Measurements from ENCODE around the gene OCA2.

OCA2 gene

GRCh38 chr15:27868828-27869404, 230.2 kb downstream of the OCA2 start:
- TF ChIP-seq CTCF (IDR thresholded peaks at IDR 0.05; ENCODE audit: low read depth, low read length) = no peak
- no peak for DNase-seq (ENCODE audit: extremely low read depth, low read depth)

GRCh38 chr15:27867861-27868260, 231.3 kb downstream of the OCA2 start:
- DNase-seq (ENCODE audit: extremely low read depth, low read depth) = no peak
- no peak for TF ChIP-seq CTCF (IDR thresholded peaks at IDR 0.05; ENCODE audit: low read depth, low read length)

- TF ChIP-seq CTCF (IDR thresholded peaks at IDR 0.05; ENCODE audit: low read depth, low read length) = no peak
- DNase-seq (ENCODE audit: extremely low read depth, low read depth) = no peak
Measured at GRCh38 chr15:27866505-27867165, 232.5 kb downstream of the OCA2 start.

- TF ChIP-seq CTCF (IDR thresholded peaks at IDR 0.05; ENCODE audit: low read depth, low read length) = no peak
- DNase-seq (ENCODE audit: extremely low read depth, low read depth) = no peak
Measured at GRCh38 chr15:27865926-27866325, 233.2 kb downstream of the OCA2 start.

- TF ChIP-seq CTCF (IDR thresholded peaks at IDR 0.05; ENCODE audit: low read depth, low read length) = no peak
- DNase-seq (ENCODE audit: extremely low read depth, low read depth) = no peak
Measured at GRCh38 chr15:27865323-27865922, 233.7 kb downstream of the OCA2 start.

GRCh38 chr15:27864719-27865118, 234.4 kb downstream of the OCA2 start:
- no peak for DNase-seq (ENCODE audit: extremely low read depth, low read depth)
- TF ChIP-seq CTCF (IDR thresholded peaks at IDR 0.05; ENCODE audit: low read depth, low read length) = no peak

GRCh38 chr15:27864086-27864485, 235.0 kb downstream of the OCA2 start:
- no peak for TF ChIP-seq CTCF (IDR thresholded peaks at IDR 0.05; ENCODE audit: low read depth, low read length)
- no peak for DNase-seq (ENCODE audit: extremely low read depth, low read depth)
